GM21447 (cell line): ENCODE results near the gene YBX1.
"Not testable (repeated sequence)": the region's sequence is repeated elsewhere in the genome, so short reads cannot be mapped to it uniquely, and the experiment has no call there.

ENCODE experiments used
- ATAC-seq: cut with Tn5 transposase; IDR thresholded peaks from one replicate; pipeline ENCODE4 v1.9.1; 2021; ENCODE audit not compliant: unreplicated experiment

Gene YBX1

GRCh38 chr1:42686418-42686817 is 4.2 kb downstream of the YBX1 start:
- no peak for ATAC-seq

GRCh38 chr1:42689912-42690311 is 7.7 kb downstream of the YBX1 start:
- no peak for ATAC-seq

GRCh38 chr1:42690477-42691156 is 8.4 kb downstream of the YBX1 start:
- ATAC-seq: no peak

GRCh38 chr1:42691157-42691498 is 8.9 kb downstream of the YBX1 start:
- no peak for ATAC-seq

GRCh38 chr1:42692461-42692860 is 10.2 kb downstream of the YBX1 start:
- ATAC-seq: no peak

GRCh38 chr1:42692911-42693310 is 10.7 kb downstream of the YBX1 start:
- no peak for ATAC-seq

- no peak for ATAC-seq
Measured at GRCh38 chr1:42698081-42698813, 16.0 kb downstream of the YBX1 start.

- ATAC-seq: no peak
Measured at GRCh38 chr1:42700006-42700405, 17.8 kb downstream of the YBX1 start.

GRCh38 chr1:42703888-42704464 is 21.8 kb downstream of the YBX1 start:
- ATAC-seq: no peak

- not testable (repeated sequence) for ATAC-seq
Measured at GRCh38 chr1:42712808-42713207, 30.6 kb downstream of the YBX1 start.

GRCh38 chr1:42713293-42713692 is 31.1 kb downstream of the YBX1 start:
- ATAC-seq: no peak

GRCh38 chr1:42714441-42714840 is 32.2 kb downstream of the YBX1 start:
- ATAC-seq: not testable (repeated sequence)

GRCh38 chr1:42720868-42721267 is 38.6 kb downstream of the YBX1 start:
- no peak for ATAC-seq

GRCh38 chr1:42721926-42722325 is 39.7 kb downstream of the YBX1 start:
- no peak for ATAC-seq

- not testable (repeated sequence) for ATAC-seq
Measured at GRCh38 chr1:42722403-42722802, 40.2 kb downstream of the YBX1 start.

- ATAC-seq: no peak
Measured at GRCh38 chr1:42723511-42723910, 41.3 kb downstream of the YBX1 start.

- not testable (repeated sequence) for ATAC-seq
Measured at GRCh38 chr1:42725820-42726219, 43.6 kb downstream of the YBX1 start.

GRCh38 chr1:42730002-42730401 is 47.8 kb downstream of the YBX1 start:
- ATAC-seq: no peak

- no peak for ATAC-seq
Measured at GRCh38 chr1:42730988-42731387, 48.8 kb downstream of the YBX1 start.

GRCh38 chr1:42731585-42731984 is 49.4 kb downstream of the YBX1 start:
- no peak for ATAC-seq

- ATAC-seq: no peak
Measured at GRCh38 chr1:42732126-42732680, 50.0 kb downstream of the YBX1 start.
